Coronary artery (tissue), 2 donors: ENCODE measurements around the gene CHTF8.

Source experiments
- DNase-seq: peaks from one replicate; pipeline ENCODE4 v3.0.0-alpha.2; 2017; ENCODE audit warnings: low spot score
- H3K27ac ChIP-seq, 2 donors: fragments of 200-600 bp; sonication (generic); one replicate each; pipeline ENCODE4 v1.5.1; 2016 to 2019
- H3K4me3 ChIP-seq: fragments of 200-600 bp; sonication (generic); 2 replicates; pipeline ENCODE4 v1.5.1; 2016; ENCODE audit warnings: mild to moderate bottlenecking, moderate library complexity
- CTCF ChIP-seq: fragments of 200-600 bp; sonication (generic); IDR thresholded peaks from one replicate; pipeline ENCODE4 v1.5.1; 2019; ENCODE audit warnings: antibody characterized with exemption

CHTF8 gene

GRCh38 chr16:69123910-69124309 is 8.5 kb downstream of the CHTF8 start:
- peak; percentile 58 for TF ChIP-seq CTCF
- H3K27ac ChIP-seq = no peak overlapping the region
- no peak overlapping the region for H3K4me3 ChIP-seq
- DNase-seq = no peak

- TF ChIP-seq CTCF = no peak
- DNase-seq = no peak
- H3K4me3 ChIP-seq = no peak overlapping the region
- H3K27ac ChIP-seq = no peak overlapping the region
Observed at GRCh38 chr16:69120096-69120664, 12.2 kb downstream of the CHTF8 start.

- Histone ChIP-seq H3K27ac (no peak overlapping the region), H3K4me3 (no peak overlapping the region)
- no peak for TF ChIP-seq CTCF
- DNase-seq = no peak
Observed at GRCh38 chr16:69119536-69119935, 12.9 kb downstream of the CHTF8 start.

GRCh38 chr16:69118994-69119393 is 13.4 kb downstream of the CHTF8 start:
- TF ChIP-seq CTCF = no peak
- H3K27ac ChIP-seq = no peak overlapping the region
- no peak overlapping the region for H3K4me3 ChIP-seq
- DNase-seq = no peak

- DNase-seq = no peak
- Histone ChIP-seq H3K4me3 (no peak overlapping the region), H3K27ac (no peak overlapping the region)
- TF ChIP-seq CTCF = no peak
Observed at GRCh38 chr16:69118468-69118867, 13.9 kb downstream of the CHTF8 start.

- TF ChIP-seq CTCF = no peak
- Histone ChIP-seq H3K27ac (no peak overlapping the region), H3K4me3 (no peak overlapping the region)
- no peak for DNase-seq
Observed at GRCh38 chr16:69116906-69117305, 15.5 kb downstream of the CHTF8 start.

- no peak for TF ChIP-seq CTCF
- no peak for DNase-seq
- no peak overlapping the region for H3K4me3 ChIP-seq
- H3K27ac ChIP-seq = no peak overlapping the region
Observed at GRCh38 chr16:69116256-69116875, 16.0 kb downstream of the CHTF8 start.
